ENCODE measurements around the gene UQCRC1. TPM values are rescaled to one million over a fixed set of nuclear protein-coding genes. Genes with fewer than 3 reads are reported as not detected.
A peak's percentile ranks its signal among the peaks of the same experiment; 100 is the strongest.

UQCRC1 gene
- polyA plus RNA-seq, 3 donors from 2014 or later, result 189 to 544 (median 231) TPM

DNA sequence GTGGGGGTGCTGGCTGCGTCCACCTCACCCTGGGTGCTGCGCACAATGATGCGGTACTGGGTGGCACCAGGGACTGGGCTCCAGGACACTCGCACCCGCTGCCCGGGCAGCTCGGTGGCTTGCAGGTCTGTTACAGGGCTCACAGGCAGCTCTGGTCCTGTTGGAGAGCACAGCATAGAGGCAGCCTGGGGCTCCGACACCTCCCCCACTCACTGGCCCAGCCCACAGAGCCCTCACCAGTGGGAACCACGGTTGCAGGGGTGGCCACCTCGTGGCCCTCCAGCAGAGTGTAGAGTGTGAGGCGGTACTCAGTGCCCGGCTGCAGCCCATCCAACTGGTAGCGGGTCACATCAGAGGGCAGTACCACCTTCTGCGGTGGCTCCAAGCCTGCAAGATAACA, 18.0 kb downstream of the UQCRC1 start:
- Mint-ChIP-seq H3K27me3 (ENCODE audit: low read depth in 3 of 3) (peaks cover 3 to 15% (median 13%) of the 10 kb centered on the region in 3 donors), H3K4me3 (no peak overlapping the region), H3K4me1 (no peaks in the 10 kb centered on the region), H3K9me3 (no peaks in the 10 kb centered on the region), H3K27ac (no peak overlapping the region), H3K36me3 (no peaks in the 10 kb centered on the region)
- no peak for DNase-seq

DNA sequence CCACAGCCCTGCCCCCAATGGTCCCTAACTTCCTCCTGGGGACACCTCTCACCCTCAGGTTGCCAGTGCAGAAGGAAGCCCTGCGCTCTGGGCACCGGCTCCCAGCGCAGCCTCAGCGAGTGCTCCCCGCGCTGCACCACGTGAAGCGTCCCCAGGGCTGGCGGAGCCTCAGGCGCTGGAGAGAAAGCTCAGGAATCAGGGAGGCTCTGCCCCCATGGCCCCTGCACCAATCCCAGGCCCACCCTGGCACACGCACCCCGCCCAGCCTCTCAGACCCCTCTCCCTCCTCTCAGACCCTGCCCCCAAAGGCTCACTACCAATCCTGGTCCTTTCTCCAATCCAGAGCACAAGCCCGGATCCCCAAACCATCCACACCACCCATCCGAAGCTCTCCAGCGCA, 21.2 kb downstream of the UQCRC1 start:
- Mint-ChIP-seq H3K4me3 (no peak overlapping the region), H3K4me1 (no peaks in the 10 kb centered on the region), H3K9me3 (no peaks in the 10 kb centered on the region), H3K27ac (no peak overlapping the region), H3K27me3 (ENCODE audit: low read depth in 3 of 3) (peaks cover 2 to 10% (median 6%) of the 10 kb centered on the region in 3 donors), H3K36me3 (no peaks in the 10 kb centered on the region)
- DNase-seq, result no peak

DNA sequence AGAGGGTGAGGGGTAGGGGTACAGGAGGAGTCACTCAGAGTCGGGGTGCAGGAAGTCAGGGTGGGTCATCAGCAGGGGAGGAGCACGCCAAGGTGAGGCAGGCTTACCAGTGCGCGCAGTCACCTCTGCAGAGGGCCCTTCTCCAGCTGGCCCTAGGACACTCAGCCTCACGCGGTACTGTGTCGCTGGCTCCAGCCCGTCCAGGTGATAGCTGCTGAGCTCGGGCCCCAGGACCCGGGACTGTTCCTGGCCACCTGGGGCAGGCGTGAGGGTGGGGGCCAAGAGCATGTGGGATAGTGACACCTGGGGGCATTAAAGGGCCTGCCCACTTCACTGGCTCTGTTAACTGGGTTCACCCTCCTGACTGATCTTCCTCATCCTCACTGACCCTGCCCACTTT, 21.8 kb downstream of the UQCRC1 start:
- DNase-seq, result no peak
- H3K4me1 Mint-ChIP-seq, result no peaks in the 10 kb centered on the region
- no peak overlapping the region for H3K27ac Mint-ChIP-seq
- peak overlapping the region in 1 of 5 donors; percentile 42 for H3K4me3 Mint-ChIP-seq
- H3K36me3 Mint-ChIP-seq, result no peaks in the 10 kb centered on the region
- H3K27me3 Mint-ChIP-seq (ENCODE audit: low read depth in 3 of 3), result peaks cover 2 to 9% (median 6%) of the 10 kb centered on the region in 3 donors
- H3K9me3 Mint-ChIP-seq, result no peaks in the 10 kb centered on the region

DNA sequence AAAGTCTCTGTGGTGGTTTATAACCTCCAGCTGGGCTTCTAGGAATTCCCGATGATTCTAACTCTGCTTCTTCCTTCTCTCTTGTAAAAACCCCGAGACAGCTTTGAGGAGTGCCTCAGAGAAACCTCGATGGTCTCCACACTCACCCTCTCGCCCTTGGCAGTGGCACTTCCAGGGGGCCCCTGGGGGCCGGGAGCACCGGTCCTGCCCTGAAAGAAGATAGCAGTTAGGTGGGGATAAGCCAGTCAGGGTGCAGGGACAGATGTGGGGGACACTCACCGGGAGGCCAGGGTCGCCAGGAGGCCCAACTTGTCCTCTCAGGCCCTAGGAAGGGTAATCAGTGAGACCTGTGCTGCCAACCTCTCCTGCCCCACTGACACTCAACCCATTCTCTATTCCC, 24.0 kb downstream of the UQCRC1 start:
- no peak for DNase-seq
- Mint-ChIP-seq H3K9me3 (no peaks in the 10 kb centered on the region), H3K36me3 (no peaks in the 10 kb centered on the region)

DNA sequence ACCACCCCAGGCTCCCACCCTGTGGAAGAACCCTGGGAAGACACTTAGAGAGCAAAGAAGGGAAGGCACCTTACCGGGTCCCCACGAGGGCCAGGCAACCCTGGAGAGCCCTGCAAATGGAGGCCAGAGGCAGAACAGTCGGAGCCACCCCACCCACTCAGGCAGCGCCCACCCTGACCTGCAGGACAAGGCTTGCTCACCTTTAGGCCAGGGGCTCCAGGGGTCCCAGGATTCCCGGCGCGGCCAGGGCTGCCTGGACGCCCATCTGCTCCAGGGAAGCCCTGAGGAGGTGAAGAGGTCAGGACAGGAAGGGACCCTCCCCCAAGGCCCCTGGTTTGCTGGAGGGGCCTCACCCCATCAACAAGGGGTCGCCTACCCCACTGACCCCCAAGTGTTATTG, 24.6 kb downstream of the UQCRC1 start:
- Mint-ChIP-seq H3K27me3 (ENCODE audit: low read depth in 3 of 3) (peaks cover 2 to 6% (median 5%) of the 10 kb centered on the region in 3 donors), H3K27ac (no peak overlapping the region), H3K4me1 (no peaks in the 10 kb centered on the region), H3K4me3 (no peak overlapping the region), H3K9me3 (no peaks in the 10 kb centered on the region), H3K36me3 (no peaks in the 10 kb centered on the region)
- DNase-seq, result no peak

More for the DNA sequence above, 24.0 kb downstream of the UQCRC1 start:
- Mint-ChIP-seq H3K27me3 (ENCODE audit: low read depth in 3 of 3) (peaks cover 2 to 6% (median 5%) of the 10 kb centered on the region in 3 donors), H3K4me3 (no peak overlapping the region), H3K27ac (no peak overlapping the region), H3K4me1 (no peaks in the 10 kb centered on the region)

DNA sequence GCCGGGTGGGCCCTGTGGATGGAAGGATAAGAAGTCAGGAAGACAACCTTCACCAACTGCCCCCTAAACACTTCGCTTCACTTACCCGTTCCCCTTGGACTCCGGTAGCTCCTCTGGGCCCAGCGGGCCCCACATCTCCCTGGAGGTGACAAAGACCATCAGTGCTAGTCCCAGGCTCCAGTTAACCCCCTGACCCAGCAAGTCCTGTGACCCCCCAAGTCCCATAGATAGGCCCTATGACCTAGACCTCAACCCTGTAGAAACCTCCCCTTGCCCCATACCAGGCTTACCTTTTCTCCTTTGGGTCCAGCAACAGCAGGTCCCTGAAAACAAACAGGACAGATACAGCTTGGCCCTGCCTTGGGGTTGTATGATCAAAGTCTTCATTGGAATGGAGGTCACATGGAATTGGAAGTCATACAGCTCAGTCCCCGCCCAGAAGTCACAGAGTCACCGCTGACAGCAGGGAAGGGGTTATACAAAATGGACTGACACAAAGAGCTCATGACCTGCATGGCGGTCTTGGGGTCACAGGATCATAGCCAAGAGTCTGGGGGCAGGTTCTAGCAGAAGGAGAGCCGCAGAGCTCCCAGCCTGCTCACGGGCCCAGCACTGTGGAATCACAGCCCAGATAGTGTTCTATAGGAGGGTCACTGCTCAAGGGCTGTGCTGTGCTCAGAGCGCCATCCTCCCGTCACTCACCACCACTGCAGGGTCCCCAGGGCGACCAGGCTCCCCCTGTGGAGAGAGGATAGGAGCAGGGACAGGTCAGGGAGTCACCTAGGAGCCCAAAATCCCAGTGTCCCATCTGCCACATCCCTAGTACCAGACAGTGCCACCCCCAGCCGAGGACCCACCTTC, 27.6 kb downstream of the UQCRC1 start:
- Mint-ChIP-seq H3K4me3 (no peak overlapping the region), H3K27me3 (ENCODE audit: low read depth in 3 of 3) (peaks cover 0 to 3% (median 0%) of the 10 kb centered on the region in 3 donors), H3K4me1 (no peaks in the 10 kb centered on the region), H3K9me3 (no peaks in the 10 kb centered on the region), H3K36me3 (no peaks in the 10 kb centered on the region), H3K27ac (no peak overlapping the region)
- no peak for DNase-seq

DNA sequence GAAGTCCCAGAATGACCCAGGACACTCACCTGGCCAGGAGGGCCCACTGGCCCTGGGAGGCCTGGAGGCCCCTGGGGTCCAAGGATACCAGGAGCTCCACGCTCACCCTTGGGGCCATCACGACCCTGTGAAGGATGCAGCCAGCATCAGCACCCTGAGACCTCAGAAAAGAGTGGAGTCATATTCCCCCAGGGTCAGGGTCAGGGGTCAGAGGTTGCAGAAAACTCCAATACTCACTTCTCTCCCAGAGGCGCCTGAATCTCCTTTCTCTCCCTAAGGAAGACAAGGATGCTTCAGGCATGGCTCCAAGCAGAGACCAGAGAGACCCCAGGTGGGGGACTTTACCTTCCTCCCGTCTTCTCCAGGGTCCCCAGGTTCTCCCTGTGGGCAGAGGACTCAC, 32.8 kb downstream of the UQCRC1 start:
- Mint-ChIP-seq H3K36me3 (no peaks in the 10 kb centered on the region), H3K27ac (no peak overlapping the region), H3K4me1 (no peaks in the 10 kb centered on the region), H3K9me3 (no peaks in the 10 kb centered on the region), H3K27me3 (ENCODE audit: low read depth in 3 of 3) (no peaks in the 10 kb centered on the region), H3K4me3 (no peak overlapping the region)
- DNase-seq, result no peak

DNA sequence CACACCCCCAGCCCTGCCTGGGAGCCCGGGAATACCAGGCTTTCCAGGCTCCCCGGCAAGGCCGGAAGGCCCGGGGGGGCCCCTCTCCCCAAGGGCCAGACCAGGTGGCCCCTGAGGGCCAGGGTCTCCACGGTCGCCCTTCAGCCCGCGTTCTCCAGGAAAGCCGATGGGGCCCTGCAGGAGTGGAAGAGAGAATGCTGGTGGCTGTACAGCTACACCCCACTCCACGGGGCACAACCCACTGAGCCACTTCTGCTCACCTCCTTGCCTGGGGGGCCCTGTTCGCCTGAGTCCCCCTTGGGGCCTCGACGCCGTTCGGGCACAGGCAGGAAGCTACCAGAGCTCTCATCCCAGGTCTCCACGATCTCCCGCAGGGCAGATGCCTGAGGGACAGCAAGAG, 34.1 kb downstream of the UQCRC1 start:
- H3K27me3 Mint-ChIP-seq (ENCODE audit: low read depth in 3 of 3), result peaks cover 0 to 1% (median 0%) of the 10 kb centered on the region in 3 donors
- H3K4me3 Mint-ChIP-seq, result no peak overlapping the region
- H3K9me3 Mint-ChIP-seq, result no peaks in the 10 kb centered on the region
- H3K4me1 Mint-ChIP-seq, result no peaks in the 10 kb centered on the region
- no peak for DNase-seq
- H3K27ac Mint-ChIP-seq, result no peak overlapping the region
- no peaks in the 10 kb centered on the region for H3K36me3 Mint-ChIP-seq

DNA sequence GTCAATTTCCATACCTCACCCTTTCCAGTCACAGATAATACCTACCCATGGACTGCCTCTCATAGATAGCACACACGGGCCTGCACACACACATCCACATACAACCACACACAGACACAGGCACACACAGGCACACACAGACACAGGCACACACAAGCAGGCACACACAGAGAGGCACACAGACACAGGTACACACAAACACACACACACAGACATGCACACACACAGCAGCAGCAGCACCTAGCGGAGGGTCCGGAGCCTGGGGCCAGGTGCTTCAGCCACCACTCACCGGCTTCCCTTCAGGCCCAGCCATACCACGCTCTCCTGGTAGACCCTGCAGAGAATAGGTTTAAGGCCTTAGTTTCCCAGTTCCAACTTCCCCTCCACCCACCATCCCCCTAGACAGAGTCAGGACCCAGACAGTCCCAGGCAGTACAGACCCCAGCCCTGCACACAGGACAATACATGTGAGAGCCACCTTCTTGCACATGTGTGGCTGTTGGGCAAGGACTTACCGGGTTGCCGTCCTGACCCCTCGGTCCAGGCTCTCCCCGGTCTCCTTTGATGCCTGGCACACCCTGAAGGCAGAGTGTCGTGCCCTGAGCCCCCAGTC, 35.4 kb downstream of the UQCRC1 start:
- no peak for DNase-seq
- Mint-ChIP-seq H3K4me1 (no peaks in the 10 kb centered on the region), H3K9me3 (no peaks in the 10 kb centered on the region), H3K27ac (no peak overlapping the region), H3K27me3 (ENCODE audit: low read depth in 3 of 3) (peaks cover 0 to 1% (median 1%) of the 10 kb centered on the region in 3 donors), H3K4me3 (no peak overlapping the region), H3K36me3 (no peaks in the 10 kb centered on the region)

DNA sequence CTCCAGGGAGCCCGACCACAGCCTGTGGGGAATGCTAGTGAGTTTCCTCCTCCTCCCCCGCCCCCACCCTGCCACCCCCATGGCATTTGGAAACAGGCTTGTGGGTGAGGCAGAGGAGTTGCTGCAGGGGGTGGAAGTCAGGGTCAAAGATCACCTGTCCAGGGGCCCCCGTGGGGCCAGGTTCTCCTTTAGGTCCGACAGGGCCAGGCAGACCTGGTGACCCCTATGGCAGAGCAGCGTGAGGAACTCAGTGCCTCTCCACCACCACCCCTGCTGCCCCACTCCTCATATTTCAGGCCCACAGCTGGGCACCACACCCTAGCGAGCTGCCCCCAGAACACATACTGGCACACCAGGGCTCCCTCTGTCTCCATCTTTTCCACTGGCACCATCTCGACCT, 36.9 kb downstream of the UQCRC1 start:
- Mint-ChIP-seq H3K4me3 (no peak overlapping the region), H3K27ac (peak overlapping the region in 1 of 6 donors; percentile 16), H3K36me3 (no peaks in the 10 kb centered on the region), H3K27me3 (ENCODE audit: low read depth in 3 of 3) (peaks cover 0 to 3% (median 2%) of the 10 kb centered on the region in 3 donors), H3K4me1 (no peaks in the 10 kb centered on the region), H3K9me3 (no peaks in the 10 kb centered on the region)
- no peak for DNase-seq

DNA sequence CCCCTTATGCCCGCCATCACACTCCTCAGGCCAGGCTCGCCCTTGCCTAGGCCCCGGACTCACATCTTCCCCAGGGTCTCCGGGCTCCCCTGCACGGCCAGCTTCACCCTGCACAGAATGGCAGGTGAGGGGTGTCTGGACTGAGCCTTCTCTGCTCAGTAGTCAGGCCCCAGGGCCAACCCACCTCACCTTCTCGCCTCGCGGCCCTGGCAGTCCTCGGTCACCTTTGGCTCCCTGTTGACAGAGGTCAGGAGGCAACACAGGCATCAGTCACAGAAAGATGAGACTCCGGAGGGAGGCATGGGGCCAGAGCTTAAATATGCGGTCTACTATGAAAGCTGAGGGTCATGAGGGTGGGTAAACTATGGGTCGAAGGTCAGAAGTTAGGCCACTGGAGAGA, 37.5 kb downstream of the UQCRC1 start:
- H3K36me3 Mint-ChIP-seq, result no peaks in the 10 kb centered on the region
- H3K9me3 Mint-ChIP-seq, result no peaks in the 10 kb centered on the region

DNA sequence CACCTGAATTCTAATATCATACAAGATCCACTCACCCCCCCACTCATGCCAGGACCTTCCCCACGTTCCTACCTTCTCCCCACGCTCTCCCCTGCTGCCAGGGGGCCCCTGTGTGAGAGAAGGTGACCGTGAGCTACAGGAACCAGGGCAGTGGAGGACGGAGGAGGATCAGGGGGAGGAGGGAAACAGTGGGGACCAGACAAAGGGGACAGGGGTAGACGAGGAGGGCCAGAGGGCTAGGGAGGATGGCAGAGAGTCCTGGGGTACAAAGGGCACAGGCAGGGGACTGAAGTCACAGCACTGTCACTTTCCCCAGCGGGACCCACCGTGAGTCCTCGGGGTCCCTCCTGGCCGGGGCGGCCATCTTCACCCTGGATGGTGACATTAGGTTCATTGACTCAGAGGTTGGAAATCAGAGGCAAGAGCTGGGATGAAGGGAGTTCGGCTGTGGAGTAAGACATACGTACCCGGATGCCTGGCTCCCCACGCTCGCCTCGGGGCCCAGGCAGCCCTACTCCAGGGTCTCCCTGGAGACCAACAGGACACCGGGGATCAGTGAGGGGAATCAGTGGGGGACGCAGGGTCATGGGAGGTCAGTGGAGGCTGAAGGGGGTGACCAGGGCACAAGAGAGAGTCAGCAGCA, 39.5 kb downstream of the UQCRC1 start:
- Mint-ChIP-seq H3K4me1 (peaks cover 0 to 4% of the 10 kb centered on the region in 2 donors), H3K4me3 (no peak overlapping the region), H3K36me3 (no peaks in the 10 kb centered on the region), H3K27ac (no peak overlapping the region), H3K27me3 (ENCODE audit: low read depth in 3 of 3) (peaks cover 0 to 3% (median 2%) of the 10 kb centered on the region in 3 donors), H3K9me3 (no peaks in the 10 kb centered on the region)
- no peak for DNase-seq

More for the DNA sequence above, 37.5 kb downstream of the UQCRC1 start:
- H3K4me3 Mint-ChIP-seq, result no peak overlapping the region
- H3K27ac Mint-ChIP-seq, result no peak overlapping the region
- no peak for DNase-seq
- H3K27me3 Mint-ChIP-seq (ENCODE audit: low read depth in 3 of 3), result peaks cover 0 to 3% (median 2%) of the 10 kb centered on the region in 3 donors
- H3K4me1 Mint-ChIP-seq, result no peaks in the 10 kb centered on the region

DNA sequence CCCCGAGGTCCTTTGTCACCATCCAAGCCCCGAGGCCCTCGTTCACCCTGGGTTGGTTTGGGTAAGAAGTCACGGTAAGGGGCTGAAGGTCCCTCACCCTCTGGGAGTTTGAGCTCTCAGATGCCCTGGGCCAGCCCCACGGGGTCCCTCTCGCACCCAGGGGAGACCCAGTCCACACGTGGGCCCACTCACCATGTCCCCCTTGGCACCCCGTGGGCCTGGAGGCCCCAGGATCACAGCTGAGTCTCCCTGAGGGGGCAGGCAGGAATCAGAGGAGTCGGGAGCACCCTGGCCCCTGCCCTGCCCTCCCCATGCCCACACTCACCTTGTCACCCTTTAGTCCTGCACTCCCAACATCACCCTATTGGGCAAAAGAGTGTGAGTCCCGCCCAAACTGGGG, 40.0 kb downstream of the UQCRC1 start:
- Mint-ChIP-seq H3K9me3 (no peaks in the 10 kb centered on the region), H3K36me3 (no peaks in the 10 kb centered on the region), H3K4me3 (no peak overlapping the region), H3K4me1 (peaks cover 0 to 5% of the 10 kb centered on the region in 2 donors), H3K27me3 (ENCODE audit: low read depth in 3 of 3) (peaks cover 0 to 3% (median 2%) of the 10 kb centered on the region in 3 donors), H3K27ac (no peak overlapping the region)
- DNase-seq, result no peak

DNA sequence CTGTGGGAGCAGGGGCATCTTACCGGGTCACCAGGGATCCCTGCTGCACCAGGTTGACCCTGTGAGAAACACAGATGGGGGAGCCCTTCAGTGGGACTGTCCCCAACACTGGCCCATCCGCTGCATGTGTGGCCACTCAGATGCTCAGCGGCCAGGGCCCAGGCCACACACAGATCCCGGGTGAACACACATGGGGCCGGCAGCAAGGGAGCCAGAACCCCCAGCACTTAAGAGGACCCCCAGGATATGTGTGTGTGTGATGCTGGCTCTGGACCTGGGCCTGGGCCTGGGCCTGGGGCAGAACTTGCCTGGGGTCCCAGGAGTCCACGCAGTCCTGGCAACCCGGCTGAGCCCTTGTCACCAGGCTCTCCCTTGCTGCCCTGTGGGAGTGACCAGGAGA, 41.0 kb downstream of the UQCRC1 start:
- no peak for DNase-seq
- Mint-ChIP-seq H3K4me1 (peaks cover 9 to 13% of the 10 kb centered on the region in 2 donors), H3K4me3 (no peak overlapping the region), H3K27me3 (ENCODE audit: low read depth in 3 of 3) (peaks cover 0 to 6% (median 2%) of the 10 kb centered on the region in 3 donors), H3K27ac (no peak overlapping the region), H3K36me3 (no peaks in the 10 kb centered on the region), H3K9me3 (no peaks in the 10 kb centered on the region)
